ENCODE data around the gene LY6G6F. TPM values are rescaled to one million over a fixed set of nuclear protein-coding genes. Genes with fewer than 3 reads are reported as not detected.

LY6G6F gene
- total and polyA plus RNA-seq, 2 donors (not counting 1 experiment from before 2014, with no cell fraction given): not detected

DNA sequence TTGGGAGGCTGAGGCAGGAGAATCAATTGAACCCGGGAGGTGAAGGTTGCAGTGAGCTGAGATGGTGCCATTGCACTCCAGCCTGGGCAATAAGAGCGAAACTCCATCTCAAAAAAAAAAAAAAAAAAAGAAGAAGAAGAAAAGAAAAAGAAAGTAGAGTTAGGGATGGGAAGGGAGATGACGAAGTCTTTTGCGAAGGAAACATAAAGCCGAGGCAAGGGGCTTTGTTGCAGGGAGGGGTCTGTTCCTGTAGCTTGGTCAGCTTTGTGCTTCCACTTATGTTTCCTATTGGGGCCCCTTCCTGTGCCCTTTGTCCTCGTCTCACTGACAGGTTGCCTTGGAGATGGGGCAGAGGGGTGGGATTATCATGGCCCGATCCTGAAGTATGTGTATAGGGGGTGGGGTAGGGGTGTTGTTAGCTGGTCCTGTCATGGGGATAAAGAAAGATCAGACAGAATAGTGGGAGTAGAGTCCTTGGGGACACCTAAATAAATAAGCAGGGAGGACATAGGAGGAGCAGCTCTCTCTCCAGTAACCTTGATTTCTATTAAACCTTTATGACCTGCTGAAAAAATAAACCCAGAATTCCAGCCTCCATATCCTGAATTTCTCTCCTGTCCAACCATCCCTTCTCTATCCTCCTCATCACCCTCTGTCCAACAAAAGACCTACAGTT is 30.8 kb downstream of the LY6G6F start:
- Mint-ChIP-seq H3K4me1 (peaks cover 78% of the 10 kb centered on the region), H3K9me3 (ENCODE audit: insufficient read depth) (no peaks in the 10 kb centered on the region), H3K27ac (peak overlapping the region; percentile 91), H3K4me3 (peak overlapping the region; percentile 100), H3K27me3 (no peaks in the 10 kb centered on the region)
- H3K36me3 ChIP-seq (replicated peaks in 1 of 2; ENCODE audit: control extremely low read depth in 1 of 2, control insufficient read depth in 1 of 2, extremely low read depth in 1 of 2, insufficient read depth in 2 of 2, low read length in 1 of 2): peaks cover 2 to 19% of the 10 kb centered on the region in 2 experiments
- H3K27me3 ChIP-seq (replicated peaks in 1 of 4; ENCODE audit: control extremely low read depth in 1 of 4, control insufficient read depth in 3 of 4, insufficient read depth in 4 of 4, low read length in 3 of 4): no peaks in the 10 kb centered on the region
- H3K9me3 ChIP-seq (ENCODE audit: control extremely low read depth in 1 of 3, control insufficient read depth in 2 of 3, insufficient read depth in 1 of 3, low read length in 2 of 3): no peaks in the 10 kb centered on the region
- peak overlapping the region; percentile 42 for H2AFZ ChIP-seq (ENCODE audit: insufficient read depth, low read depth, low read length, poor library complexity, severe bottlenecking)
- CTCF ChIA-PET: interaction anchor here (0.6 to 7.8 kb wide), 12 partner anchors 8 to 150 kb away, joined by 3 to 90 read pairs (median 7); partner anchors contain the start of genes ABHD16A, DDAH2, LSM2 and NEU1
- H3K4me1 ChIP-seq (ENCODE audit: control insufficient read depth in 2 of 2, insufficient read depth in 2 of 2, low read length in 2 of 2): peaks cover 53 to 57% of the 10 kb centered on the region in 2 donors
- H3K9ac ChIP-seq (ENCODE audit: low read length): peak overlapping the region; percentile 91
- no peak for TF ChIP-seq EZH2 (IDR thresholded peaks at IDR 0.05; ENCODE audit: borderline replicate concordance, insufficient read depth, low read depth, low read length, poor library complexity, severe bottlenecking)
- TF ChIP-seq, protein P1, sequence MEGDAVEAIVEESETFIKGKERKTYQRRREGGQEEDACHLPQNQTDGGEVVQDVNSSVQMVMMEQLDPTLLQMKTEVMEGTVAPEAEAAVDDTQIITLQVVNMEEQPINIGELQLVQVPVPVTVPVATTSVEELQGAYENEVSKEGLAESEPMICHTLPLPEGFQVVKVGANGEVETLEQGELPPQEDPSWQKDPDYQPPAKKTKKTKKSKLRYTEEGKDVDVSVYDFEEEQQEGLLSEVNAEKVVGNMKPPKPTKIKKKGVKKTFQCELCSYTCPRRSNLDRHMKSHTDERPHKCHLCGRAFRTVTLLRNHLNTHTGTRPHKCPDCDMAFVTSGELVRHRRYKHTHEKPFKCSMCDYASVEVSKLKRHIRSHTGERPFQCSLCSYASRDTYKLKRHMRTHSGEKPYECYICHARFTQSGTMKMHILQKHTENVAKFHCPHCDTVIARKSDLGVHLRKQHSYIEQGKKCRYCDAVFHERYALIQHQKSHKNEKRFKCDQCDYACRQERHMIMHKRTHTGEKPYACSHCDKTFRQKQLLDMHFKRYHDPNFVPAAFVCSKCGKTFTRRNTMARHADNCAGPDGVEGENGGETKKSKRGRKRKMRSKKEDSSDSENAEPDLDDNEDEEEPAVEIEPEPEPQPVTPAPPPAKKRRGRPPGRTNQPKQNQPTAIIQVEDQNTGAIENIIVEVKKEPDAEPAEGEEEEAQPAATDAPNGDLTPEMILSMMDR (IDR thresholded peaks at IDR 0.05): no peak
- 4% methylated on average over 5 of the region's 7 CpGs for WGBS (ENCODE audit: insufficient coverage)
- POLR2A ChIA-PET: interaction anchor here (0.6 to 3.1 kb wide), 10 partner anchors 10 to 401 kb away, joined by 3 to 16 read pairs (median 5); partner anchors contain the start of genes ABHD16A, HSPA1B and NEU1
- ATAC-seq (ENCODE audit: low read depth) (no peak), DNase-seq (peak; percentile 53)
- peaks cover 60% of the 10 kb centered on the region for H3K79me2 ChIP-seq (ENCODE audit: control insufficient read depth, insufficient read depth, low read length)
- H3K4me3 ChIP-seq (ENCODE audit: control extremely low read depth in 1 of 5, extremely low read depth in 1 of 5, insufficient read depth in 1 of 5, low read depth in 2 of 5, low read length in 4 of 5): peak overlapping the region; percentile 0 to 87 (median 73)
- peak overlapping the region; percentile 82 for H3K4me2 ChIP-seq (replicated peaks; ENCODE audit: low read depth, low read length, poor library complexity, severe bottlenecking)
- H4K20me1 ChIP-seq (ENCODE audit: control insufficient read depth, insufficient read depth, low read length, poor library complexity, severe bottlenecking): peaks cover 7% of the 10 kb centered on the region
- intact Hi-C loops (cut with micrococcal nuclease): loop anchor here (5.0 to 10.0 kb wide), 5 partner anchors 70 to 457 kb away; partner anchors contain the start of genes CSNK2B, DDX39B, DXO and EHMT2
- peak overlapping the region; percentile 81 to 96 for H3K27ac ChIP-seq (ENCODE audit: low read length in 2 of 2)
